ENCODE data around the gene CCDC97.

GRCh38 chr19:41366089-41366488, 56.1 kb downstream of the CCDC97 start:
- TF ChIP-seq POLR2A (IDR thresholded peaks at IDR 0.05) (no peak), POLR2AphosphoS5 (IDR thresholded peaks at IDR 0.05) (no peak)
